DMS153 treated with DMSO at 0.1 percent for 48 hours (cell line): ENCODE results near the gene GPC3.
"Not testable (repeated sequence)": the region's sequence is repeated elsewhere in the genome, so short reads cannot be mapped to it uniquely, and the experiment has no call there.

ENCODE experiments used
- DNase-seq: peaks from one replicate; lab custom pipeline; 2025; ENCODE audit not compliant: unreplicated experiment; lab: John Stamatoyannopoulos, UW

Gene GPC3

GRCh38 chrX:133655275-133656265 lies 329.8 kb downstream of the GPC3 start:
- DNase-seq, result no peak

GRCh38 chrX:133654811-133655210 lies 330.6 kb downstream of the GPC3 start:
- DNase-seq, result no peak

GRCh38 chrX:133653358-133653757 lies 332.0 kb downstream of the GPC3 start:
- no peak for DNase-seq

GRCh38 chrX:133652185-133652584 lies 333.2 kb downstream of the GPC3 start:
- no peak for DNase-seq

GRCh38 chrX:133650239-133650638 lies 335.2 kb downstream of the GPC3 start:
- no peak for DNase-seq

GRCh38 chrX:133649651-133650050 lies 335.7 kb downstream of the GPC3 start:
- DNase-seq, result no peak

GRCh38 chrX:133648594-133648993 lies 336.8 kb downstream of the GPC3 start:
- DNase-seq, result no peak

- no peak for DNase-seq
Observed at GRCh38 chrX:133646719-133647116, 338.7 kb downstream of the GPC3 start.

GRCh38 chrX:133645977-133646718 lies 339.2 kb downstream of the GPC3 start:
- no peak for DNase-seq

GRCh38 chrX:133645256-133645655 lies 340.1 kb downstream of the GPC3 start:
- DNase-seq, result no peak

- DNase-seq, result no peak
Observed at GRCh38 chrX:133640161-133641015, 345.0 kb downstream of the GPC3 start.

GRCh38 chrX:133639726-133640125 lies 345.7 kb downstream of the GPC3 start:
- no peak for DNase-seq

- DNase-seq, result peak; percentile 27
Observed at GRCh38 chrX:133638285-133638684, 347.1 kb downstream of the GPC3 start.

- DNase-seq, result no peak
Observed at GRCh38 chrX:133637765-133638164, 347.6 kb downstream of the GPC3 start.

GRCh38 chrX:133636009-133636408 lies 349.4 kb downstream of the GPC3 start:
- DNase-seq, result no peak

- no peak for DNase-seq
Observed at GRCh38 chrX:133634416-133634815, 351.0 kb downstream of the GPC3 start.

GRCh38 chrX:133633950-133634349 lies 351.4 kb downstream of the GPC3 start:
- DNase-seq, result no peak

GRCh38 chrX:133633162-133633561 lies 352.2 kb downstream of the GPC3 start:
- no peak for DNase-seq

GRCh38 chrX:133630362-133630761 lies 355.0 kb downstream of the GPC3 start:
- no peak for DNase-seq

- no peak for DNase-seq
Observed at GRCh38 chrX:133627673-133628072, 357.7 kb downstream of the GPC3 start.

- not testable (repeated sequence) for DNase-seq
Observed at GRCh38 chrX:133621384-133621783, 364.0 kb downstream of the GPC3 start.
